ENCODE measurements around the gene CASZ1. TPM values are rescaled to one million over a fixed set of nuclear protein-coding genes. Genes with fewer than 3 reads are reported as not detected.

The CASZ1 gene
- total and polyA plus RNA-seq, 10 of the 15 experiments (the other 5 are each of a cell fraction or from before 2014, with no cell fraction given), result 0.52 to 9.8 (median 3.7) TPM

GRCh38 chr1:10724511-10724910 is 71.9 kb downstream of the CASZ1 start:
- no peaks in the 10 kb centered on the region for H4K20me1 ChIP-seq (ENCODE audit: control insufficient read depth, insufficient read depth)
- CTCF ChIA-PET, result no interaction called here
- in situ Hi-C loops (cut with MboI) (no loop called here), intact Hi-C loops (cut with micrococcal nuclease; ENCODE audit: unreplicated experiment) (no loop called here)
- POLR2A ChIA-PET, result no interaction called here
- no peaks in the 10 kb centered on the region for H3K79me2 ChIP-seq (ENCODE audit: control insufficient read depth, insufficient read depth, low read length)
- H3K4me3 ChIP-seq, result no peak overlapping the region
- DNase-seq (ENCODE audit: low read depth, low spot score), result no peak
- FAIRE-seq, result no peak
- RAD21 ChIA-PET (ENCODE audit: unreplicated experiment), result no interaction called here
- no peaks in the 10 kb centered on the region for H3K4me1 ChIP-seq (ENCODE audit: control insufficient read depth, insufficient read depth, low read length)
- peaks cover 0 to 1% of the 10 kb centered on the region in 2 experiments; a peak in 2 of 4 replicates for H3K27me3 ChIP-seq (replicated peaks in 1 of 2; ENCODE audit: control insufficient read depth in 2 of 2, insufficient read depth in 2 of 2, low read length in 1 of 2)
- no peak overlapping the region for H2AFZ ChIP-seq (ENCODE audit: control insufficient read depth, low read depth, low read length)
- no peak overlapping the region for H3K27ac ChIP-seq (ENCODE audit: control insufficient read depth, insufficient read depth)
- no peak overlapping the region for H3K9ac ChIP-seq (ENCODE audit: control insufficient read depth, insufficient read depth, low read length)
- 0% methylated on average over 4 of the region's 4 CpGs for WGBS (ENCODE audit: insufficient coverage, insufficient replicate concordance, low lambda C conversion rate, missing lambda C conversion rate)
- no peaks in the 10 kb centered on the region for H3K9me3 ChIP-seq (replicated peaks; ENCODE audit: control insufficient read depth, insufficient read depth, low read length)
- H3K36me3 ChIP-seq (ENCODE audit: control insufficient read depth in 2 of 2, insufficient read depth in 2 of 2, low read length in 1 of 2), result no peaks in the 10 kb centered on the region
- BruUV-seq (replicated peaks), result no TSS peak
- no peak for ATAC-seq
- SMC1A ChIA-PET (ENCODE audit: uncharacterized antibody, unreplicated experiment), result no interaction called here
- no peak overlapping the region for H3K4me2 ChIP-seq (ENCODE audit: control insufficient read depth, insufficient read depth)
- TF ChIP-seq HSF1 (IDR thresholded peaks at IDR 0.05; ENCODE audit: low read depth, low read length) (no peak), PAX5 (IDR thresholded peaks at IDR 0.05; ENCODE audit: borderline replicate concordance, low read depth, low read length) (no peak), FOXK2 (IDR thresholded peaks at IDR 0.05) (no peak), PAX8 (IDR thresholded peaks at IDR 0.05) (no peak), CREM (IDR thresholded peaks at IDR 0.05; ENCODE audit: low read depth) (no peak), SIX5 (IDR thresholded peaks at IDR 0.05; ENCODE audit: low read depth, low read length, severe bottlenecking) (no peak), MXI1 (IDR thresholded peaks at IDR 0.05; ENCODE audit: low read depth, low read length) (no peak), EZH2 (IDR thresholded peaks at IDR 0.05; ENCODE audit: borderline replicate concordance, control insufficient read depth, low read depth, low read length) (no peak), JUND (IDR thresholded peaks at IDR 0.05; ENCODE audit: low read depth, low read length) (no peak), GABPA (IDR thresholded peaks at IDR 0.05; ENCODE audit: low read depth) (no peak), IRF4 (IDR thresholded peaks at IDR 0.05; ENCODE audit: low read depth, low read length) (no peak), TAF1 (IDR thresholded peaks at IDR 0.05; ENCODE audit: borderline replicate concordance, low read depth, low read length) (no peak), CUX1 (IDR thresholded peaks at IDR 0.05; ENCODE audit: insufficient replicate concordance, low read depth, low read length) (no peak), EED (IDR thresholded peaks at IDR 0.05; ENCODE audit: low read depth) (no peak), DPF2 (IDR thresholded peaks at IDR 0.05) (no peak), MTA3 (IDR thresholded peaks at IDR 0.05; ENCODE audit: borderline replicate concordance, low read length) (no peak), CBX5 (IDR thresholded peaks at IDR 0.05; ENCODE audit: low read depth) (no peak)
- TF ChIP-seq, protein P1, sequence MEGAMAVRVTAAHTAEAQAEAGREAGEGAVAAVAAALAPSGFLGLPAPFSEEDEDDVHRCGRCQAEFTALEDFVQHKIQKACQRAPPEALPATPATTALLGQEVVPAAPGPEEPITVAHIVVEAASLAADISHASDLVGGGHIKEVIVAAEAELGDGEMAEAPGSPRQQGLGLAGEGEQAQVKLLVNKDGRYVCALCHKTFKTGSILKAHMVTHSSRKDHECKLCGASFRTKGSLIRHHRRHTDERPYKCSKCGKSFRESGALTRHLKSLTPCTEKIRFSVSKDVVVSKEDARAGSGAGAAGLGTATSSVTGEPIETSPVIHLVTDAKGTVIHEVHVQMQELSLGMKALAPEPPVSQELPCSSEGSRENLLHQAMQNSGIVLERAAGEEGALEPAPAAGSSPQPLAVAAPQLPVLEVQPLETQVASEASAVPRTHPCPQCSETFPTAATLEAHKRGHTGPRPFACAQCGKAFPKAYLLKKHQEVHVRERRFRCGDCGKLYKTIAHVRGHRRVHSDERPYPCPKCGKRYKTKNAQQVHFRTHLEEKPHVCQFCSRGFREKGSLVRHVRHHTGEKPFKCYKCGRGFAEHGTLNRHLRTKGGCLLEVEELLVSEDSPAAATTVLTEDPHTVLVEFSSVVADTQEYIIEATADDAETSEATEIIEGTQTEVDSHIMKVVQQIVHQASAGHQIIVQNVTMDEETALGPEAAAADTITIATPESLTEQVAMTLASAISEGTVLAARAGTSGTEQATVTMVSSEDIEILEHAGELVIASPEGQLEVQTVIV (IDR thresholded peaks at IDR 0.05; ENCODE audit: borderline replicate concordance, partially characterized antibody), result no peak
